WTC11 (cell line): ENCODE data around the gene B3GAT1. TPM values are rescaled to one million over a fixed set of nuclear protein-coding genes. Genes with fewer than 3 reads are reported as not detected.

Source experiments
- ATAC-seq: fragments of 200-7000 bp; cut with Tn5 transposase; 2 replicates; pipeline ENCODE4 v1.10.0; 2021; ENCODE audit warnings: mild to moderate bottlenecking, moderate library complexity
- CTCF ChIA-PET: fragments of 300-600 bp; sonication (Branson Sonifier 250); formaldehyde crosslinking; loops from one replicate; lab custom pipeline; 2021; ENCODE audit warnings: antibody characterized with exemption; lab: Charles Lee
- POLR2A ChIA-PET: fragments of 350-600 bp; sonication (Branson Sonifier 250); formaldehyde crosslinking; loops from one replicate; lab custom pipeline; 2021; ENCODE audit warnings: antibody characterized with exemption; lab: Charles Lee
- DNase-seq: peaks from one replicate; pipeline ENCODE4 v3.0.0; 2021; ENCODE audit warnings: low spot score
- H3K27ac Mint-ChIP-seq: 2 replicates; pipeline ENCODE4 v1.8.0; 2021; ENCODE audit warnings: mixed read lengths
- H3K27me3 Mint-ChIP-seq: 2 replicates; pipeline ENCODE4 v1.8.0; 2021; ENCODE audit warnings: low read depth, mild to moderate bottlenecking, moderate library complexity, mixed read lengths
- H3K36me3 Mint-ChIP-seq: 2 replicates; pipeline ENCODE4 v1.8.0; 2021; ENCODE audit warnings: mixed read lengths
- H3K4me1 Mint-ChIP-seq: 2 replicates; pipeline ENCODE4 v1.8.0; 2022; ENCODE audit warnings: mixed read lengths
- H3K4me3 Mint-ChIP-seq: 2 replicates; pipeline ENCODE4 v1.8.0; 2021; ENCODE audit warnings: mild to moderate bottlenecking, moderate library complexity, mixed read lengths
- H3K9me3 Mint-ChIP-seq: 2 replicates; pipeline ENCODE4 v1.8.0; 2021; ENCODE audit warnings: mixed read lengths
- CBFB ChIP-seq: sonication (generic); formaldehyde crosslinking; IDR thresholded peaks from 2 replicates; pipeline ENCODE4 v1.8.1; 2022; ENCODE audit warnings: mild to moderate bottlenecking, low read depth, missing genetic modification reagents
- CDX4 ChIP-seq: fragments of 250-450 bp; sonication (Bioruptor Pico); IDR thresholded peaks from 2 replicates; pipeline ENCODE4 v1.9.0; 2021; ENCODE audit warnings: moderate library complexity, mild to moderate bottlenecking, inconsistent platforms, borderline replicate concordance
- E2F4 ChIP-seq: sonication (generic); formaldehyde crosslinking; IDR thresholded peaks from 2 replicates; pipeline ENCODE4 v1.8.1; 2022; ENCODE audit warnings: low read depth, mild to moderate bottlenecking, moderate library complexity, missing genetic modification reagents, borderline replicate concordance
- ELF4 ChIP-seq: sonication (generic); formaldehyde crosslinking; IDR thresholded peaks from 2 replicates; pipeline ENCODE4 v1.8.1; 2022; ENCODE audit warnings: low read depth, mild to moderate bottlenecking, moderate library complexity, missing genetic modification reagents
- FOXK1 ChIP-seq: sonication (generic); formaldehyde crosslinking; IDR thresholded peaks from 2 replicates; pipeline ENCODE4 v1.8.0; 2022; ENCODE audit warnings: mild to moderate bottlenecking, moderate library complexity, missing genetic modification reagents
- GTF2I ChIP-seq: fragments of 250-450 bp; sonication (Bioruptor Pico); conservative IDR thresholded peaks from 2 replicates; pipeline ENCODE4 v1.4.0; 2021; ENCODE audit warnings: mild to moderate bottlenecking
- JUN ChIP-seq: sonication (generic); formaldehyde crosslinking; IDR thresholded peaks from 2 replicates; pipeline ENCODE4 v1.8.0; 2023; ENCODE audit warnings: mild to moderate bottlenecking, missing genetic modification reagents
- KAT7 ChIP-seq: sonication (generic); formaldehyde crosslinking; IDR thresholded peaks from 2 replicates; pipeline ENCODE4 v1.8.1; 2023; ENCODE audit warnings: missing genetic modification reagents, mild to moderate bottlenecking, borderline replicate concordance
- MLX ChIP-seq: sonication (generic); formaldehyde crosslinking; IDR thresholded peaks from 2 replicates; pipeline ENCODE4 v1.8.1; 2023; ENCODE audit warnings: mild to moderate bottlenecking, missing genetic modification reagents, moderate library complexity
- MXD4 ChIP-seq: fragments of 250-450 bp; sonication (Bioruptor Pico); IDR thresholded peaks from 2 replicates; pipeline ENCODE4 v1.8.0; 2021; ENCODE audit warnings: mild to moderate bottlenecking, moderate library complexity, borderline replicate concordance
- NFATC4 ChIP-seq: fragments of 250-450 bp; sonication (Bioruptor Pico); IDR thresholded peaks from 2 replicates; pipeline ENCODE4 v1.9.0; 2021; ENCODE audit warnings: mild to moderate bottlenecking
- NR1H2 ChIP-seq: sonication (generic); formaldehyde crosslinking; IDR thresholded peaks from 2 replicates; pipeline ENCODE4 v1.9.0; 2021; ENCODE audit warnings: mild to moderate bottlenecking, moderate library complexity, missing genetic modification reagents
- PREB ChIP-seq: sonication (generic); formaldehyde crosslinking; IDR thresholded peaks from 2 replicates; pipeline ENCODE4 v1.8.1; 2022; ENCODE audit warnings: mild to moderate bottlenecking, missing genetic modification reagents, moderate library complexity, borderline replicate concordance
- RORB ChIP-seq: fragments of 250-450 bp; sonication (Bioruptor Pico); IDR thresholded peaks from 2 replicates; pipeline ENCODE4 v1.9.0; 2021; ENCODE audit warnings: mild to moderate bottlenecking
- SMAD3 ChIP-seq: sonication (generic); formaldehyde crosslinking; IDR thresholded peaks from 2 replicates; pipeline ENCODE4 v1.8.0; 2022; ENCODE audit warnings: missing genetic modification reagents, mild to moderate bottlenecking, borderline replicate concordance
- SMAD4 ChIP-seq: sonication (generic); formaldehyde crosslinking; IDR thresholded peaks from 2 replicates; pipeline ENCODE4 v1.8.0; 2022; ENCODE audit warnings: mild to moderate bottlenecking, missing genetic modification reagents
- TEAD1 ChIP-seq: sonication (generic); formaldehyde crosslinking; IDR thresholded peaks from 2 replicates; pipeline ENCODE4 v1.8.0; 2022; ENCODE audit warnings: mild to moderate bottlenecking, missing genetic modification reagents
- ZNF281 ChIP-seq: sonication (generic); formaldehyde crosslinking; IDR thresholded peaks from 2 replicates; pipeline ENCODE4 v1.8.0; 2023; ENCODE audit warnings: mild to moderate bottlenecking, missing genetic modification reagents
- total RNA-seq: library from RNA; stranded (reverse); gene quantifications from 3 replicates; pipeline ENCODE4 v1.2.3, GENCODE V29; 2021
- TF ChIP-seq, protein P1 (sequence below): sonication (generic); formaldehyde crosslinking; IDR thresholded peaks from 2 replicates; pipeline ENCODE4 v1.8.1; 2022; ENCODE audit warnings: missing genetic modification reagents, borderline replicate concordance
- TF ChIP-seq, protein P2 (sequence below): fragments of 250-450 bp; sonication (Bioruptor Pico); IDR thresholded peaks from 2 replicates; pipeline ENCODE4 v1.9.0; 2021; ENCODE audit warnings: mild to moderate bottlenecking
- TF ChIP-seq, protein P3 (sequence below): sonication (generic); formaldehyde crosslinking; conservative IDR thresholded peaks from 2 replicates; pipeline ENCODE4 v1.8.1; 2022; ENCODE audit warnings: mild to moderate bottlenecking, missing genetic modification reagents

The B3GAT1 gene
- total RNA-seq, 1 experiment from 2014 or later: 30.0 TPM

DNA sequence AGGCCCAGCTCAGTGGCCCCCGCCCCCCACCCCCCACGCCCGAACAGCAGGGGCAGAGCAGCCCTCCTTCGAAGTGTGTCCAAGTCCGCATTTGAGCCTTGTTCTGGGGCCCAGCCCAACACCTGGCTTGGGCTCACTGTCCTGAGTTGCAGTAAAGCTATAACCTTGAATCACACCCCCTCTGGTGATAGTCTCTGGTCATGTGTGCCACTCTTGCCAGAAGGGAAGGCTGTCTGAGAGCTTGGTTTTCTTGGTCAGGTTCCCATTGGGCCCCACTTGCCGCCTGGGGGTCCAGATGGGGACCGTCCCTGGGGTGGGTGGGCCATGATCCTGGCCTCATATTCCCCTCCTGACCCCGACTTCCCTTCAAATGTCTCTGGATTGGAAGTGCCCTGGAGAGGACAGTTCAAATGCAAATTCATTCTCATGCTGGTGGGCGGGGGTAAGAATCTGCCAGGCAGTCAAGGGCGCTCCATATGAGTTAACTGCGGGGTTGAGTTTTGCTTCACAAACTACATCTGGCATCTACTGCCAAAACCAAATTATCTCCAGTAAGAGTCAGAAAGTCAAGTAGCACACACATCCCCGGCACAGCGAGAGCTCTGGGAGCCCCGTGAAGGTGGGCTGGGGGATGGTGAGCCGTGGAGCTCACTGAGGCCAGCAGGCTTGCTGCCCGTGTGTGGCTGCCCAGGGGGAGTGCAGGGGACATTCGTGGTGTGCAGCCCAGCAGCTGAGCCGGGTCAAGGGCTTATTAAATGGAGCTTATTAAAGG is 35.7 kb downstream of the B3GAT1 start:
- no peak overlapping the region for H3K4me3 Mint-ChIP-seq
- POLR2A ChIA-PET: interaction anchor here (1.0 kb wide), 1 partner anchor 9 kb away, joined by 3 read pairs; no protein-coding TSS in a partner anchor

GRCh38 chr11:134374891-134375550 is 37.0 kb downstream of the B3GAT1 start:
- Mint-ChIP-seq H3K27me3 (no peaks in the 10 kb centered on the region), H3K4me1 (peaks cover 15% of the 10 kb centered on the region), H3K4me3 (no peak overlapping the region), H3K27ac (no peak overlapping the region; the same call in 1 of the 2 replicates), H3K9me3 (no peaks in the 10 kb centered on the region), H3K36me3 (peaks cover 4% of the 10 kb centered on the region; the same call in 1 of the 2 replicates)
- ATAC-seq (no peak), DNase-seq (no peak)
- ChIA-PET CTCF (interaction anchor here (1.9 kb wide), 1 partner anchor 15 kb away, joined by 6 read pairs; no protein-coding TSS in a partner anchor), POLR2A (no interaction called here)
- no peak for TF ChIP-seq ZNF281 (CRISPR knock-in tag)
- TF ChIP-seq NR1H2: no peak
- TF ChIP-seq, protein P1, sequence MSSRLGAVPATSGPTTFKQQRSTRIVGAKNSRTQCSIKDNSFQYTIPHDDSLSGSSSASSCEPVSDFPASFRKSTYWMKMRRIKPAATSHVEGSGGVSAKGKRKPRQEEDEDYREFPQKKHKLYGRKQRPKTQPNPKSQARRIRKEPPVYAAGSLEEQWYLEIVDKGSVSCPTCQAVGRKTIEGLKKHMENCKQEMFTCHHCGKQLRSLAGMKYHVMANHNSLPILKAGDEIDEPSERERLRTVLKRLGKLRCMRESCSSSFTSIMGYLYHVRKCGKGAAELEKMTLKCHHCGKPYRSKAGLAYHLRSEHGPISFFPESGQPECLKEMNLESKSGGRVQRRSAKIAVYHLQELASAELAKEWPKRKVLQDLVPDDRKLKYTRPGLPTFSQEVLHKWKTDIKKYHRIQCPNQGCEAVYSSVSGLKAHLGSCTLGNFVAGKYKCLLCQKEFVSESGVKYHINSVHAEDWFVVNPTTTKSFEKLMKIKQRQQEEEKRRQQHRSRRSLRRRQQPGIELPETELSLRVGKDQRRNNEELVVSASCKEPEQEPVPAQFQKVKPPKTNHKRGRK: no peak
- TF ChIP-seq PREB (CRISPR knock-in tag): no peak
- TF ChIP-seq ELF4 (CRISPR knock-in tag): no peak

More for the DNA sequence above, 35.7 kb downstream of the B3GAT1 start:
- TF ChIP-seq E2F4 (CRISPR knock-in tag): no peak
- no peak for TF ChIP-seq SMAD3 (CRISPR knock-in tag)
- no peak for TF ChIP-seq TEAD1 (CRISPR knock-in tag)
- no peak for TF ChIP-seq MLX (CRISPR knock-in tag)
- no peak for TF ChIP-seq CDX4 (CRISPR knock-in tag)
- no peak for TF ChIP-seq NFATC4
- no peak for TF ChIP-seq FOXK1
- TF ChIP-seq KAT7 (CRISPR knock-in tag): no peak
- TF ChIP-seq, protein P2, sequence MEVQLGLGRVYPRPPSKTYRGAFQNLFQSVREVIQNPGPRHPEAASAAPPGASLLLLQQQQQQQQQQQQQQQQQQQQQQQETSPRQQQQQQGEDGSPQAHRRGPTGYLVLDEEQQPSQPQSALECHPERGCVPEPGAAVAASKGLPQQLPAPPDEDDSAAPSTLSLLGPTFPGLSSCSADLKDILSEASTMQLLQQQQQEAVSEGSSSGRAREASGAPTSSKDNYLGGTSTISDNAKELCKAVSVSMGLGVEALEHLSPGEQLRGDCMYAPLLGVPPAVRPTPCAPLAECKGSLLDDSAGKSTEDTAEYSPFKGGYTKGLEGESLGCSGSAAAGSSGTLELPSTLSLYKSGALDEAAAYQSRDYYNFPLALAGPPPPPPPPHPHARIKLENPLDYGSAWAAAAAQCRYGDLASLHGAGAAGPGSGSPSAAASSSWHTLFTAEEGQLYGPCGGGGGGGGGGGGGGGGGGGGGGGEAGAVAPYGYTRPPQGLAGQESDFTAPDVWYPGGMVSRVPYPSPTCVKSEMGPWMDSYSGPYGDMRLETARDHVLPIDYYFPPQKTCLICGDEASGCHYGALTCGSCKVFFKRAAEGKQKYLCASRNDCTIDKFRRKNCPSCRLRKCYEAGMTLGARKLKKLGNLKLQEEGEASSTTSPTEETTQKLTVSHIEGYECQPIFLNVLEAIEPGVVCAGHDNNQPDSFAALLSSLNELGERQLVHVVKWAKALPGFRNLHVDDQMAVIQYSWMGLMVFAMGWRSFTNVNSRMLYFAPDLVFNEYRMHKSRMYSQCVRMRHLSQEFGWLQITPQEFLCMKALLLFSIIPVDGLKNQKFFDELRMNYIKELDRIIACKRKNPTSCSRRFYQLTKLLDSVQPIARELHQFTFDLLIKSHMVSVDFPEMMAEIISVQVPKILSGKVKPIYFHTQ: no peak
- no peak for TF ChIP-seq RORB
- TF ChIP-seq JUN (CRISPR knock-in tag): no peak
- no peak for TF ChIP-seq MXD4 (CRISPR knock-in tag)
- TF ChIP-seq CBFB (CRISPR knock-in tag): no peak
- TF ChIP-seq, protein P3, sequence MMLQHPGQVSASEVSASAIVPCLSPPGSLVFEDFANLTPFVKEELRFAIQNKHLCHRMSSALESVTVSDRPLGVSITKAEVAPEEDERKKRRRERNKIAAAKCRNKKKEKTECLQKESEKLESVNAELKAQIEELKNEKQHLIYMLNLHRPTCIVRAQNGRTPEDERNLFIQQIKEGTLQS: no peak
- no peak for TF ChIP-seq GTF2I (CRISPR knock-in tag)
- TF ChIP-seq SMAD4 (CRISPR knock-in tag): no peak
- Mint-ChIP-seq H3K27me3 (no peaks in the 10 kb centered on the region), H3K27ac (no peak overlapping the region), H3K9me3 (no peaks in the 10 kb centered on the region), H3K36me3 (peaks cover 6% of the 10 kb centered on the region), H3K4me1 (peaks cover 15% of the 10 kb centered on the region)
- CTCF ChIA-PET: interaction anchor here (0.7 to 1.9 kb wide), 6 partner anchors 9 to 94 kb away, joined by 3 to 7 read pairs (median 4); no protein-coding TSS in a partner anchor
- no peak for DNase-seq
- ATAC-seq: peak; percentile 45; the same call in 1 of the 2 replicates
